ENCODE measurements around the gene ARID5B. TPM values are rescaled to one million over a fixed set of nuclear protein-coding genes. Genes with fewer than 3 reads are reported as not detected.

Gene ARID5B
- total RNA-seq, 1 donor from 2014 or later = 76.8 TPM

GRCh38 chr10:61878740-61879068, 22.8 kb upstream of the ARID5B start:
- no peak for DNase-seq
- Mint-ChIP-seq H3K4me1 (peaks cover 15% of the 10 kb centered on the region), H3K36me3 (ENCODE audit: low read depth) (no peaks in the 10 kb centered on the region), H3K27ac (no peak overlapping the region), H3K4me3 (no peak overlapping the region), H3K9me3 (no peaks in the 10 kb centered on the region), H3K27me3 (no peaks in the 10 kb centered on the region)
- intact Hi-C loops (cut with micrococcal nuclease) = no loop called here
- no peak for TF ChIP-seq CTCF (IDR thresholded peaks at IDR 0.05)
- no peak for ATAC-seq (ENCODE audit: low read depth)
- ChIA-PET CTCF (no interaction called here), POLR2A (no interaction called here)

- no peak overlapping the region for H3K4me3 Mint-ChIP-seq
- POLR2A ChIA-PET = interaction anchor here (0.6 to 1.4 kb wide), 4 partner anchors 10 to 1430 kb away, joined by 3 to 4 read pairs (median 3); no protein-coding TSS in a partner anchor
- peaks cover 2% of the 10 kb centered on the region for H3K9me3 Mint-ChIP-seq
- no peak overlapping the region for H3K27ac Mint-ChIP-seq
- no peaks in the 10 kb centered on the region for H3K27me3 Mint-ChIP-seq
- DNase-seq = no peak
- CTCF ChIA-PET = interaction anchor here (1.1 kb wide), 1 partner anchor 362 kb away, joined by 3 read pairs; no protein-coding TSS in a partner anchor
- intact Hi-C loops (cut with micrococcal nuclease) = no loop called here
- ATAC-seq (ENCODE audit: low read depth) = no peak
- no peaks in the 10 kb centered on the region for H3K36me3 Mint-ChIP-seq (ENCODE audit: low read depth)
- peaks cover 23% of the 10 kb centered on the region for H3K4me1 Mint-ChIP-seq
- TF ChIP-seq CTCF (IDR thresholded peaks at IDR 0.05) = no peak
These were observed 18.7 kb upstream of the ARID5B start for GRCh38 chr10:61882621-61883370.

GRCh38 chr10:61883371-61884025, 18.0 kb upstream of the ARID5B start:
- ChIA-PET CTCF (interaction anchor here (1.1 kb wide), 1 partner anchor 362 kb away, joined by 3 read pairs; no protein-coding TSS in a partner anchor), POLR2A (interaction anchor here (1.4 kb wide), 1 partner anchor 10 kb away, joined by 3 read pairs; no protein-coding TSS in a partner anchor)
- peaks cover 21% of the 10 kb centered on the region for H3K4me1 Mint-ChIP-seq
- H3K27ac Mint-ChIP-seq = no peak overlapping the region
- ATAC-seq (ENCODE audit: low read depth) (peak; percentile 14), DNase-seq (no peak)
- no peak for TF ChIP-seq CTCF (IDR thresholded peaks at IDR 0.05)
- no peaks in the 10 kb centered on the region for H3K27me3 Mint-ChIP-seq
- peaks cover 2% of the 10 kb centered on the region for H3K9me3 Mint-ChIP-seq
- intact Hi-C loops (cut with micrococcal nuclease) = no loop called here
- H3K36me3 Mint-ChIP-seq (ENCODE audit: low read depth) = no peaks in the 10 kb centered on the region
- H3K4me3 Mint-ChIP-seq = no peak overlapping the region

GRCh38 chr10:61887772-61888171, 13.7 kb upstream of the ARID5B start:
- H3K9me3 Mint-ChIP-seq = peaks cover 2% of the 10 kb centered on the region
- no peak for TF ChIP-seq CTCF (IDR thresholded peaks at IDR 0.05)
- no peaks in the 10 kb centered on the region for H3K27me3 Mint-ChIP-seq
- H3K4me1 Mint-ChIP-seq = peaks cover 16% of the 10 kb centered on the region
- H3K36me3 Mint-ChIP-seq (ENCODE audit: low read depth) = no peaks in the 10 kb centered on the region
- intact Hi-C loops (cut with micrococcal nuclease) = no loop called here
- CTCF ChIA-PET = no interaction called here
- DNase-seq (no peak), ATAC-seq (ENCODE audit: low read depth) (no peak)
- H3K4me3 Mint-ChIP-seq = no peak overlapping the region
- H3K27ac Mint-ChIP-seq = no peak overlapping the region
- POLR2A ChIA-PET = no interaction called here

GRCh38 chr10:61888744-61889143, 12.8 kb upstream of the ARID5B start:
- no peaks in the 10 kb centered on the region for H3K27me3 Mint-ChIP-seq
- intact Hi-C loops (cut with micrococcal nuclease) = no loop called here
- CTCF ChIA-PET = no interaction called here
- no peak for TF ChIP-seq CTCF (IDR thresholded peaks at IDR 0.05)
- no peak overlapping the region for H3K4me3 Mint-ChIP-seq
- no peak overlapping the region for H3K27ac Mint-ChIP-seq
- ATAC-seq (ENCODE audit: low read depth) (no peak), DNase-seq (no peak)
- peaks cover 7% of the 10 kb centered on the region for H3K4me1 Mint-ChIP-seq
- POLR2A ChIA-PET = interaction anchor here (0.5 to 0.6 kb wide), 2 partner anchors 11 to 74 kb away, joined by 3 read pairs; no protein-coding TSS in a partner anchor
- H3K36me3 Mint-ChIP-seq (ENCODE audit: low read depth) = no peaks in the 10 kb centered on the region
- peaks cover 2% of the 10 kb centered on the region for H3K9me3 Mint-ChIP-seq

Measured in activated B cell treated with CpG ODN at 0.5 μM for 24 hours (primary cell).